ENCODE data around the gene OOSP1. TPM values are rescaled to one million over a fixed set of nuclear protein-coding genes. Genes with fewer than 3 reads are reported as not detected.

OOSP1 gene
- total RNA-seq, 4 donors from 2014 or later = not detected

- H3K4me3 ChIP-seq (ENCODE audit: low read depth, poor library complexity, severe bottlenecking) = no peak overlapping the region
- 78 to 80% methylated on average over 7 of the region's 7 CpGs for WGBS, 2 donors
- DNase-seq (ENCODE audit: low spot score in 2 of 2) = no peak
- TF ChIP-seq POLR2A (IDR thresholded peaks at IDR 0.05) = no peak
- TF ChIP-seq CTCF (IDR thresholded peaks at IDR 0.05) = no peak
- intact Hi-C loops (cut with DNase I; ENCODE audit: low total_unique reads) = no loop called here
Observed at GRCh38 chr11:59965424-59965823, 27.2 kb downstream of the OOSP1 start.

- TF ChIP-seq POLR2A (IDR thresholded peaks at IDR 0.05) (no peak), CTCF (IDR thresholded peaks at IDR 0.05) (no peak)
- no peak for DNase-seq (ENCODE audit: low spot score in 2 of 2)
- H3K4me3 ChIP-seq (ENCODE audit: low read depth, poor library complexity, severe bottlenecking) = no peak overlapping the region
- intact Hi-C loops (cut with DNase I; ENCODE audit: low total_unique reads) = no loop called here
- WGBS, 2 donors = 93 to 96% methylated on average over 3 of the region's 3 CpGs
Observed at GRCh38 chr11:59966201-59966600, 28.0 kb downstream of the OOSP1 start.

- WGBS, 2 donors = 82 to 85% methylated on average over 3 of the region's 3 CpGs
Observed at GRCh38 chr11:59967677-59968394, 29.6 kb downstream of the OOSP1 start.

GRCh38 chr11:59968395-59968783 lies 30.2 kb downstream of the OOSP1 start:
- H3K4me3 ChIP-seq (ENCODE audit: low read depth, poor library complexity, severe bottlenecking) = no peak overlapping the region
- no peak for DNase-seq (ENCODE audit: low spot score in 2 of 2)
- no peak for TF ChIP-seq POLR2A (IDR thresholded peaks at IDR 0.05)
- TF ChIP-seq CTCF (IDR thresholded peaks at IDR 0.05) = no peak
- intact Hi-C loops (cut with DNase I; ENCODE audit: low total_unique reads) = no loop called here
- 70 to 73% methylated on average over 1 of the region's 1 CpG for WGBS, 2 donors

More at GRCh38 chr11:59967677-59968394, 29.6 kb downstream of the OOSP1 start:
- no peak overlapping the region for H3K4me3 ChIP-seq (ENCODE audit: low read depth, poor library complexity, severe bottlenecking)
- TF ChIP-seq CTCF (IDR thresholded peaks at IDR 0.05) (no peak), POLR2A (IDR thresholded peaks at IDR 0.05) (no peak)
- DNase-seq (ENCODE audit: low spot score in 2 of 2) = no peak
- intact Hi-C loops (cut with DNase I; ENCODE audit: low total_unique reads) = no loop called here

- 64 to 73% methylated on average over 5 of the region's 5 CpGs for WGBS, 2 donors
- H3K4me3 ChIP-seq (ENCODE audit: low read depth, poor library complexity, severe bottlenecking) = no peak overlapping the region
- TF ChIP-seq CTCF (IDR thresholded peaks at IDR 0.05) = no peak
- no peak for DNase-seq (ENCODE audit: low spot score in 2 of 2)
- intact Hi-C loops (cut with DNase I; ENCODE audit: low total_unique reads) = no loop called here
Observed at GRCh38 chr11:59973097-59973496, 34.9 kb downstream of the OOSP1 start.
